Measurements from ENCODE around the gene BCKDHB. TPM values are rescaled to one million over a fixed set of nuclear protein-coding genes. Genes with fewer than 3 reads are reported as not detected.

The BCKDHB gene
- total and polyA plus RNA-seq, 2 donors (not counting 3 experiments of a cell fraction or from before 2014, with no cell fraction given): 5.6 to 12.2 TPM

GRCh38 chr6:80161434-80161833, 55.0 kb downstream of the BCKDHB start:
- Histone ChIP-seq H2AFZ (ENCODE audit: low read depth, low read length) (no peak overlapping the region), H3K9me1 (replicated peaks; ENCODE audit: control insufficient read depth, extremely low read depth, insufficient read depth, low read length) (no peaks in the 10 kb centered on the region), H3K9me3 (replicated peaks; ENCODE audit: control insufficient read depth, insufficient read depth, low read length) (no peaks in the 10 kb centered on the region), H3K36me3 (ENCODE audit: control insufficient read depth in 2 of 2, extremely low read depth in 1 of 2, insufficient read depth in 2 of 2, low read length in 2 of 2) (no peaks in the 10 kb centered on the region), H3K27me3 (ENCODE audit: control insufficient read depth in 2 of 2, insufficient read depth in 2 of 2, low read length in 2 of 2) (no peaks in the 10 kb centered on the region), H3K9ac (replicated peaks; ENCODE audit: extremely low read depth, insufficient read depth, low read length) (no peak overlapping the region), H3K4me1 (ENCODE audit: control insufficient read depth, extremely low read depth, insufficient read depth, low read length) (peaks cover 19% of the 10 kb centered on the region), H3K4me2 (ENCODE audit: insufficient read depth, low read length) (no peak overlapping the region), H3K79me2 (ENCODE audit: control insufficient read depth, insufficient read depth, low read length) (no peaks in the 10 kb centered on the region), H3K27ac (ENCODE audit: insufficient read depth, low read depth, low read length) (no peak overlapping the region), H4K20me1 (replicated peaks; ENCODE audit: control insufficient read depth, extremely low read depth, insufficient read depth, low read length) (no peaks in the 10 kb centered on the region), H3K4me3 (replicated peaks in 1 of 3; ENCODE audit: insufficient read depth in 1 of 3, low read depth in 1 of 3, low read length in 3 of 3) (no peak overlapping the region)
- CTCF ChIA-PET: interaction anchor here (0.7 to 1.7 kb wide), 4 partner anchors 10 to 577 kb away, joined by 3 to 6 read pairs (median 3); no protein-coding TSS in a partner anchor
- dilution Hi-C loops (cut with MboI; ENCODE audit: extremely low pct_ligation_motif_present, low sequenced_read_pairs) (no loop called here), intact Hi-C loops (cut with micrococcal nuclease) (no loop called here)
- TF ChIP-seq JUN (IDR thresholded peaks at IDR 0.05; ENCODE audit: borderline replicate concordance, insufficient read depth, insufficient read length, low read depth) (no peak), MAX (IDR thresholded peaks at IDR 0.05; ENCODE audit: insufficient read depth, insufficient read length) (no peak), FOS (IDR thresholded peaks at IDR 0.05; ENCODE audit: borderline replicate concordance, insufficient read depth, low read length) (no peak), GATA2 (IDR thresholded peaks at IDR 0.05; ENCODE audit: insufficient read depth, insufficient read length, low read depth, low read length) (no peak), MYC (IDR thresholded peaks at IDR 0.05; ENCODE audit: low read depth, low read length) (no peak), EZH2 (IDR thresholded peaks at IDR 0.05; ENCODE audit: borderline replicate concordance, low read depth, low read length, severe bottlenecking) (no peak), POLR2AphosphoS5 (IDR thresholded peaks at IDR 0.05; ENCODE audit: insufficient read depth, low read depth, low read length) (no peak), POLR2A (IDR thresholded peaks at IDR 0.05; ENCODE audit: low read depth, low read length) (no peak)
- TF ChIP-seq, protein P1, sequence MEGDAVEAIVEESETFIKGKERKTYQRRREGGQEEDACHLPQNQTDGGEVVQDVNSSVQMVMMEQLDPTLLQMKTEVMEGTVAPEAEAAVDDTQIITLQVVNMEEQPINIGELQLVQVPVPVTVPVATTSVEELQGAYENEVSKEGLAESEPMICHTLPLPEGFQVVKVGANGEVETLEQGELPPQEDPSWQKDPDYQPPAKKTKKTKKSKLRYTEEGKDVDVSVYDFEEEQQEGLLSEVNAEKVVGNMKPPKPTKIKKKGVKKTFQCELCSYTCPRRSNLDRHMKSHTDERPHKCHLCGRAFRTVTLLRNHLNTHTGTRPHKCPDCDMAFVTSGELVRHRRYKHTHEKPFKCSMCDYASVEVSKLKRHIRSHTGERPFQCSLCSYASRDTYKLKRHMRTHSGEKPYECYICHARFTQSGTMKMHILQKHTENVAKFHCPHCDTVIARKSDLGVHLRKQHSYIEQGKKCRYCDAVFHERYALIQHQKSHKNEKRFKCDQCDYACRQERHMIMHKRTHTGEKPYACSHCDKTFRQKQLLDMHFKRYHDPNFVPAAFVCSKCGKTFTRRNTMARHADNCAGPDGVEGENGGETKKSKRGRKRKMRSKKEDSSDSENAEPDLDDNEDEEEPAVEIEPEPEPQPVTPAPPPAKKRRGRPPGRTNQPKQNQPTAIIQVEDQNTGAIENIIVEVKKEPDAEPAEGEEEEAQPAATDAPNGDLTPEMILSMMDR (IDR thresholded peaks at IDR 0.05; ENCODE audit: extremely low read depth in 1 of 2, insufficient read depth in 1 of 2, low read depth in 1 of 2, low read length in 2 of 2): no peak
- no peak for FAIRE-seq
- POLR2A ChIA-PET: no interaction called here
- BruUV-seq (replicated peaks): no TSS peak
- DNase-seq (ENCODE audit: low read depth, low spot score): no peak

All from endothelial cell of umbilical vein (primary cell).